Fibroblast of pulmonary artery (primary cell): ENCODE data around the gene C4orf50.

Experiments used
- DNase-seq: peaks from one replicate; pipeline ENCODE4 v3.0.0-alpha.2; 2010; ENCODE audit warnings: low read depth
- H3K4me3 ChIP-seq: replicated peaks from 2 replicates; pipeline ENCODE4 v1.5.1; 2011; ENCODE audit warnings: low read depth, mild to moderate bottlenecking, control low read depth, low read length, moderate library complexity
- CTCF ChIP-seq: IDR thresholded peaks from 2 replicates; pipeline ENCODE4 v1.5.1; 2011; ENCODE audit warnings: mild to moderate bottlenecking, control low read depth, low read length, inconsistent platforms; ENCODE audit errors: missing control alignments

C4orf50 gene

DNA sequence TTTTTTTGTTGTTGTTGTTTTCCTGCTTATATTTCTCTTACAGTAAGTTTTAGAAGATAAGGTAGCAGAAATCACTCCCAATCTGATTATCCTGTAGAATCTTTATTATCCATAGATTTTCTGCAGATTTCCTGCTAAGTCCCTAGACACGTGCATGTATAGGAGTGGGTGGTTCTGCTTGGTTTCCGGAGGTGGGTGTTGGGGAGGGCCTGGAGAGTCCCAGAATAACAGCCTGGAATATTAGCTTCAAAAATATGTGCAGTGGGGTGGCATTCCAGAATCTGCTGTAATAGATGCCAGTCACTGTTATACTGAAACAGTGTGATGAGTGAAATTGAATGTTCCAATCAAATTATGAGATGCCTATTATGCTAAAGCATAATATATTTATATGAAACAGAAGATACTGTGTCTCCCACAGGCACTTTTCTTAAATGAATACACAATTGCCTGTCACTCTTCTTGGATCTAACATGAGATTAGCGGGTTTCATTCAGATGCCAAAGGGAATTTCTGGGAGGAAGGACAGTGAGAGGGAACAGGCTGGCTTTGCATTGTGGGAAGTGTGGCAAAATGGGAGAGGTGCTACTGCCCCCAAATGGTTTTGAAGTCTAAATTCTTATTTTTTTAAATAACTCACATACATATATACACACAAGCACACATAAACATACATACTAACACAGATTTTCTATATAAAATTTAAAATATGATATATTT is 37.6 kb downstream of the C4orf50 start:
- peak; percentile 4 for DNase-seq
- no peak for TF ChIP-seq CTCF
- H3K4me3 ChIP-seq, result no peak overlapping the region

- peak; percentile 32 for TF ChIP-seq CTCF
- DNase-seq, result peak; percentile 4
- H3K4me3 ChIP-seq, result no peak overlapping the region
These were observed 38.2 kb downstream of the C4orf50 start for GRCh38 chr4:5979981-5980380.

DNA sequence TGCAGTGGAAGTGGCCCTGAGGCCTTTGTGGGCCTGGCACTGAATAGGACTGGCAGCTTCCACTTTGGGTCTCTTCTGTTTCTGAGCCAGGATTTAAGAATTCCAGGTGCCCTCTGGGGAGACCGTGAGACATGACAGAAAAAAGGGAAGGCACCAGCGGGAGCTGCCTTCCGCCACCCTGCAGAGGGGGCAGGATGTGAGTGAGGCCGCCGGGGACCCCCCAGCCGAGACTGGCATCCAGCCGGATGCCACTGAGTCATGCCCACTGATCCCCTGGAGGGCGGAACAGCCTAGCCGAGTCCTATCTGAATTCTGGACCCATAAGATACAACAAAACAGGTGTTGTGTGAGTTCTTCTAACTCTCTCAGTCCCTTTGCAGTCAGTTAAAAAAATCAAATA is 41.3 kb downstream of the C4orf50 start:
- H3K4me3 ChIP-seq, result no peak overlapping the region
- TF ChIP-seq CTCF, result no peak
- no peak for DNase-seq

DNA sequence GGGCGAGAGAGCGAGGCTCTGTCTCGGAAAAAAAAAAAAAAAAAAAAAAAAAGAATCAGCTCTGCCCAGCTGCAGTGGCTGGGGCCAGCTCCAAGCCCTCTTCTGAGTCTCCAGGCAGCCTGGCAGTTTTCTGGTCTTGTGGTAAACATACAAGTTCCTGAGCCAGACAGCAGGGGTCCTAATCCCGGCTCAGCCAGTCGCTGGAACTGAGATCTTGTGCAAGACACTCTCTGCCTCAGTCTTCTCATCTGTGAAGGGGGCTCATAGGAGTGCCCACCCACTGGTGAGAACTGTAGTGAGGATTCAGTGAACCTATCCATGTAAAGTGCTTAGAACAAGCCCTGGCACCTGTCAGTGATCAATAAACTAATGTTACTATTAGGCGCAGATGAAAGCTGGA is 41.8 kb downstream of the C4orf50 start:
- no peak for DNase-seq
- TF ChIP-seq CTCF, result no peak
- no peak overlapping the region for H3K4me3 ChIP-seq

DNA sequence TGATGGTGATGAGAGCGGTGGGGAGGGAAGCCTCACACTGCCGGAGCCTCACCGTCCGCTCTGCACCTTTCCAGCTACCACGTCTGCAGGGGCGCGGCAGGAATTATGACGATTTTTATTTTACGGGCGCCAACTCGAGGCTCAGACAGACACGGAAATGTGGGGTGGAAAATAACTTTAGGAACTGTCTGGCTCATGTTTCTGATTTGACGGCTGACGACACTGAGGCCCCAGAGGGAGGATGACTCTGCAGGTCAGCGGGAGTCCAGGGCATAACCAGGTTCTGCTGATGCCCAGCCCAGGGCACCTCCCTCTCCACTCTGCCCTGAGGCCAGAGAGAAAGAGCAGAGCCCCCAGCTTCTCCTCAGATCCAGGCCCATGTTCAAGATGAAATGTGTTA is 43.9 kb downstream of the C4orf50 start:
- DNase-seq, result no peak
- no peak for TF ChIP-seq CTCF
- no peak overlapping the region for H3K4me3 ChIP-seq

GRCh38 chr4:5973486-5974220 is 44.6 kb downstream of the C4orf50 start:
- no peak for DNase-seq
- TF ChIP-seq CTCF, result no peak
- H3K4me3 ChIP-seq, result no peak overlapping the region
